GM12892 (cell line): ENCODE measurements around the gene CRAMP1.
"Not testable (repeated sequence)": the region's sequence is repeated elsewhere in the genome, so short reads cannot be mapped to it uniquely, and the experiment has no call there.

Experiments used
- DNase-seq: peaks from one replicate; pipeline ENCODE4 v3.0.0; 2011; ENCODE audit not compliant: insufficient read length
- FAIRE-seq: peaks from 2 replicates; lab custom pipeline; 2011; peaks lifted over from hg19 to GRCh38; lab: Jason Lieb, UNC
- POLR2A ChIP-seq: IDR thresholded peaks from 2 replicates; pipeline ENCODE4 v1.6.1; 2011; ENCODE audit warnings: low read depth, low read length, control low read depth
- POLR2AphosphoS5 ChIP-seq: IDR thresholded peaks from 2 replicates; pipeline ENCODE4 v1.6.1; 2011; ENCODE audit warnings: low read depth, low read length, control low read depth
- TAF1 ChIP-seq: IDR thresholded peaks from 2 replicates; pipeline ENCODE4 v1.6.1; 2011; ENCODE audit warnings: low read depth, mild to moderate bottlenecking, control low read depth, low read length, borderline replicate concordance

The CRAMP1 gene

DNA sequence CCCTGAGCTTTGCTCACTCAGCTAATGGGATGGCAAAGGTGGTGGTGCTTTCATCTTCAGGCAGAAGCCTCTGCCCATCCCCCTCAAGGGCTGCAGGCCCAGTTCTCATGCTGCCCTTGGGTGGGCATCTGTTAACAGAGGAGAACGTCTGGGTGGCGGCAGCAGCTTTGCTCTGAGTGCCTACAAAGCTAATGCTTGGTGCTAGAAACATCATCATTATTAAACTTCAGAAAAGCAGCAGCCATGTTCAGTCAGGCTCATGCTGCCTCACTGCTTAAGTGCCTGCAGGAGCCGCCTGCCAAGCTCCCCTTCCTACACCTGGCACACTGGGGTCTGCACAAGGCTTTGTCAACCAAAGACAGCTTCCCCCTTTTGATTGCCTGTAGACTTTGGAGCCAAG is 88.1 kb downstream of the CRAMP1 start:
- TF ChIP-seq POLR2AphosphoS5, result no peak
- no peak for TF ChIP-seq POLR2A
- TF ChIP-seq TAF1, result no peak
- FAIRE-seq (no peak), DNase-seq (no peak)

DNA sequence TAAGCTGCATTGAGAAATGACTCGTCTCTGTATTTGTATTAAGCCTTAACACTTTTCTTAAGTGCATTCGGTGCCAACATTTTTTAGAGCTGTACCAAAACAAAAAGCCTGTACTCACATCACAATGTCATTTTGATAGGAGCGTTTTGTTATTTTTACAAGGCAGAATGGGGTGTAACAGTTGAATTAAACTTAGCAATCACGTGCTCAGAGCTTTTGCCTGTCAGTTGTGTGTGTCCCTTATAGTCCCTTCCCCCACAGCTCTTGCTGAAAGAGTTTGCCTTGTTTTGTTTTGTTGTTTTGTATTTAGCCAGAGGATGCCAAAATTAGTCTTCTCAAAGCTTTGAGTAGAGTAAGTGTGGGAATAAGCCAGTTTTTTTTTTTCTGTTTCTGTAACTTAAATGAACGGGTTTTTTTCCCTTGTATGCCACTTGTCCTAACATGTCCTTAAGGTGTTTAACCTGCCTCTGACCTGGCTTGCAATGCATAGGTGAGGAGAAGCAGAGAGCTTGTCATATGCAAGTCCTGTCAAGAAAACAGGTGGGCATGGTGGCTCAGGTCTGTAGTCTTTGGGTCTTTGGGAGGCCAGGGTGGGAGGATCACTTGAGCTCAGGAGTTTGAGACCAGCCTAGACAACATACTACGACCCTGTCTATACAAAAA is 89.2 kb downstream of the CRAMP1 start:
- FAIRE-seq, result no peak
- TF ChIP-seq POLR2AphosphoS5, result no peak
- no peak for TF ChIP-seq POLR2A
- TF ChIP-seq TAF1, result no peak
- no peak for DNase-seq

DNA sequence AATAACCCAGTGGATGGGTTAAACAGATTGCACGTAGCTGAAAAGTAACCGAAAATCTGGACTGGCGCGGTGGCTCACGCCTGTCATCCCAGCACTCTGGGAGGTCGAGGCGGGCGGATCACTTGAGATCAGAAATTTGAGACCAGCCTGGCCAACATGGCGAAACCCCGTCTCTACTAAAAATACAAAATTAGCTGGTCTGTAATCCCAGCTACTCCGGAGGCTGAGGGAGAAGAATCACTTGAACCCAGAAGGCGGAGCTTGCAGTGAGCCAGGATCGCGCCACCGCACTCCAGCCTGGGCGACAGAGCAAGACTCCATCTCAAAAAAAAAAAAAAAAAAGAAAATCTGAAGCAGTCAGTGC is 93.1 kb downstream of the CRAMP1 start:
- not testable (repeated sequence) for FAIRE-seq, DNase-seq

DNA sequence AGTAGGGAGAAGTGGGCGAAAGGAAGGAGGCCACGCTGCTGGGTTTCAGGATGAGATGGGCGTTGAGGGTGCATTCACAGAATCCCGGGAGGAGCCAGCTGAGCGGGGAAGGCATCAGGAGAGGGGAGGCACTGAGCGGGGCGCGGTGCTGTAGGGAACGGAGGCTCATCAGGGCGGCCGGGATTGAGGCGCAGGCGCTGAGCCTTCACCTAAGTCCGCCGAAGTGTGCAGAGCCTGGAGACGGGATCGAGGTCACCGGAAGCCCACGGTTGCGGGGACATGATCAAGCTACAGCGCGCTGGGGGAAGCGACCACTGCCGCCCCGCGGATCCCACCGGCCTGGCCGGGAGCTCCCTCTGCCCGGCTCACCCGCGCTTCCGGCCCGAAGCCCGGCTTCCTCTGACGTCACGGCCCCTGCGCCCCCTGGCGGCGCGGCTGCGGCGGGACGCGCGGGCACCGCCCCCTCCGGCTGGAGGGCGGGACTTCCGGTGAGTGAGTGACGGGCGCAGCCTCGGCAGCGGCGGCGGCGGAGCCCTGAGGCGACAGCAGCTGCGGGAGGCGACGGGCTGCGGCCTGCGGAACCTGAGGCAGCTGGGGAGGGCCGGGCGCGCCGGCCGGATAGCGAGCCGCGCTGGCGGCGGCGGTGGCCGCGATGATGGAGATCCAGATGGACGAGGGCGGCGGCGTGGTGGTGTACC is 93.7 kb downstream of the CRAMP1 start, which contains the start of gene MAPK8IP3:
MAPK8IP3 (plus strand) TSS at position 508 of the 698 bp plus-strand sequence; CDS start at position 653, 145 bp downstream.
- FAIRE-seq (peak; percentile 96), DNase-seq (peak; percentile 95)
- peak; percentile 90 for TF ChIP-seq POLR2AphosphoS5
- TF ChIP-seq TAF1, result peak; percentile 77
- peak; percentile 95 for TF ChIP-seq POLR2A

DNA sequence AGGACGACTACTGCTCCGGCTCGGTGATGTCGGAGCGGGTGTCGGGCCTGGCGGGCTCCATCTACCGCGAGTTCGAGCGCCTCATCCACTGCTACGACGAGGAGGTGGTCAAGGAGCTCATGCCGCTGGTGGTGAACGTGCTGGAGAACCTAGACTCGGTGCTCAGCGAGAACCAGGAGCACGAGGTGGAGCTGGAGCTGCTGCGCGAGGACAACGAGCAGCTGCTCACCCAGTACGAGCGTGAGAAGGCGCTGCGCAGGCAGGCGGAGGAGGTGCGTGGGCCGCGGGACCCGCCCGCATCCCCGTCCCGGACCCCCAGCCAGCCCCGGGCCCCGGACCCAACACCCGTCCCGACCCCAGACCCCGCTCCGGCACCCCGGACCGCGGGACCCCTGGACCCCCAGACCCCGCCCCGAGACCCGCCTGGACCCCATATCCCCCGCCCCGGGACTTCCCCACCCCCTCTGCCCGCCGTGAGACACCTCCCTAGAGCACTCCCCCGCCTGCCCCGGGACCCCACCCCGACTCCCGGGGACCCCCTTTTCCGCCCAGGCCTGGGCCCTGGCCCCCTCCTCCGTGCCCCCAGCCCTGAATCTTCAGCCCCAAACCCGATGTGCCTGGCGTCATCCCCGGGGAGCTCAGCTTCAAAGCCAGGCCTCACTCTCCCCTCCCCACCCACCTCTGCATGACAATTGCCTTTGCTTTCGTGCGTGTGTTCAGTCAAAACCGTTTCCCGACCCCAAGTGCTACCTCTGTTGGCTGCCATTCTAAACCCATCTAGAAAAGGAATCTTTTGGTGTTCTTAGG is 94.4 kb downstream of the CRAMP1 start:
- FAIRE-seq (peak; percentile 90), DNase-seq (peak; percentile 66)
- TF ChIP-seq POLR2A (no peak), TAF1 (no peak), POLR2AphosphoS5 (no peak)

DNA sequence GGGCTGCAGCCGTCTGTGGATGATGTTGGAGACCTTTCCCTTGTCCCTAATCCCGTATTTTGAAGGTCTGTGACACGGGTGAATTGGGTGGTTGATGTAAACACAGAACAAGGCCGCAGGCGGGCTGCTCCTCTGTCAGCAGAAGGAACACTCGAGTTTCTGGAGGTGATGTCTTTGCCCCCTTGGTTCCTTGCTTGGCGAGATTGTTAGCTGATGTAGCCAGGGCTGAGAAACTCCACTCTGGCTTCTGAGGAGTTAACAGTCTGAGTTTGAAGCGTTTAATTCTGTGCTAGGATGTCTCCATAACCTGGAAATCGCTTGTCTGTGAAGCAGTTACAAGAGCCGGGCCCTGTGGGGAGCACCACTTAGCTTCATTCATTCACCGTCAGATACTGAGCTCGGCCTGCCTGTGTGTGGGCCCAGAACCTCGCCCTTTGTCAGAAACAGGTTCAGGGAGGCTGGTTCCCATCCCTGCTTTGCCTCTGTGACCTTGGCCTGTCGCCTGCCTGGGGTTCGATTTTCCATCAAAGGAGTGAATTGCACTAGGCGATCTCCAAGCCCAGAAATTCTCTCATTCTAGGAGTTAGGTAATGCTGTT is 95.1 kb downstream of the CRAMP1 start:
- DNase-seq (no peak), FAIRE-seq (no peak)
- TF ChIP-seq TAF1, result no peak
- TF ChIP-seq POLR2AphosphoS5, result no peak
- no peak for TF ChIP-seq POLR2A

DNA sequence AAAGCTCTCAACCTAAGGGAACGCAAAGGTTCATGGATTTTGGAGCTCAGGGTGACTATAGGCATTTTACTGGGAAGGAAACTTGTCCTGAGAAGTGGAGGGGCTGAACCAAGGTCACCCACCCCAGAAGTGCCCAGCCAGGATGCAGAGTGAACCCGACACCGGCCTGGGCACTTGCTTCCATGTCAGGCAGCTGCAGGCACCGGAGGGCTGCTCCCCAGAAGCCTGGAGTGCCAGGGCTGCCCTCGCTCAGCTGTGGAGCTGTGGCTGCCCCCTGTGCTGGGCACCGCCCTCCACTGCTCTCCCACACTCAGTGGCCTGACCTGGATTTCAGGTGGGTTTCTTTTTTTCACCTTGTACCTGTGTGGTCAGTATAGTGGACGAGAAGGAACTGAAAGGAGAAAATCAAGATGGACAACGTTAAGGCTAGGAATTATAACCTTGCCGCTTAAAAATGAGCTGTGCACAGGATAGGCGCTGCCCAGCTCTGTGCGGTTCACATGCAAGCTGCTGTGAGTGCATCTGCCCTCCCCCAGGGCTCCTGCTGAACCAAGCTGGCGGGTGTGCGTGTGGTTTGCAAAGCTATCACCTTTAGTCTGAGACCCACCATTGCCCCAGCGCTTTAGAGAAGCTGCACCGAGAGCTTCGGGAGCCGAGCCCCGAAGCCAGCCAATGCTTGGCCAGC is 96.1 kb downstream of the CRAMP1 start:
- no peak for FAIRE-seq
- TF ChIP-seq POLR2A (no peak), POLR2AphosphoS5 (no peak), TAF1 (no peak)
- no peak for DNase-seq

DNA sequence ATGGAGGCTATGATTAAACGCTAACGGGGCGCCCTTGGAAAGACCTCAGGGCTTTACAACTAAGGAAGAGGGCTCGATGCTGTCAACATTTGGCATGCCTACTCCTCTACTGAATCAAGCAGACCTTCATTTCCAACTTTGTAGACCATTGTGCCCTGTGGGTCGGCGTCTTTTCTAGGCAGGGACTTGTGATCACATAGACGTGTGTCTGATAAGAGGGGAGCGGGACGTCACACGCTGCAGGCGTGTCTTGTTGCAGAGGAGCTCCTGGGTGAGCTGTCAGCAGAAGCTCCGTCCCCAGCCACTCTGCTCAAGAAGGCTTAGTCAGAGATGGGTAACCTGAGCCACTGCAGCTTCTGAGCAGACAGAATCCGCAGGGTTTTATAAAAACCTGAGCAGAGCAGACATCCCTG is 96.6 kb downstream of the CRAMP1 start:
- DNase-seq (no peak), FAIRE-seq (no peak)

DNA sequence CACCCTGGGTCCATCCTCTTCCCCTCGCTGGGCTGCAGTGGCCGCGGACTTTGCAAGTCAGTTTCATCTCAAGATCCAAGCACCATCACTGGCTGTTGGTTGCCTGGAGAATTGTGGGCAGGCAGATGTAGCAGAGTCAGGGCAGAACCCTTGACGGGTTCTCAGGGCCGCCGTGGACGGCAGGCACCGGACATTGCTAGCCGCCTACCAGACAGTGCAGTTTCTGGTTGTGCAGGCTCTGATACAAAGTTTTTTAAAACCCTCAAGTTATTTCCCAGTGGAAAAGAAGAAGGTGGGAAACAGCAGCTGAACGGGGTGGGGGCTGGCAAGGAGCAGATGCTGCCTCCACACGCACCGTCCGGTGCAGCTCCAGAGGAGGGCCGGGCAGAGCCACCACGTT is 97.2 kb downstream of the CRAMP1 start:
- FAIRE-seq (no peak), DNase-seq (no peak)
- no peak for TF ChIP-seq POLR2A
- no peak for TF ChIP-seq POLR2AphosphoS5
- TF ChIP-seq TAF1, result no peak

More for the DNA sequence above, 96.6 kb downstream of the CRAMP1 start:
- TF ChIP-seq POLR2AphosphoS5, result no peak
- TF ChIP-seq TAF1, result no peak
- no peak for TF ChIP-seq POLR2A

DNA sequence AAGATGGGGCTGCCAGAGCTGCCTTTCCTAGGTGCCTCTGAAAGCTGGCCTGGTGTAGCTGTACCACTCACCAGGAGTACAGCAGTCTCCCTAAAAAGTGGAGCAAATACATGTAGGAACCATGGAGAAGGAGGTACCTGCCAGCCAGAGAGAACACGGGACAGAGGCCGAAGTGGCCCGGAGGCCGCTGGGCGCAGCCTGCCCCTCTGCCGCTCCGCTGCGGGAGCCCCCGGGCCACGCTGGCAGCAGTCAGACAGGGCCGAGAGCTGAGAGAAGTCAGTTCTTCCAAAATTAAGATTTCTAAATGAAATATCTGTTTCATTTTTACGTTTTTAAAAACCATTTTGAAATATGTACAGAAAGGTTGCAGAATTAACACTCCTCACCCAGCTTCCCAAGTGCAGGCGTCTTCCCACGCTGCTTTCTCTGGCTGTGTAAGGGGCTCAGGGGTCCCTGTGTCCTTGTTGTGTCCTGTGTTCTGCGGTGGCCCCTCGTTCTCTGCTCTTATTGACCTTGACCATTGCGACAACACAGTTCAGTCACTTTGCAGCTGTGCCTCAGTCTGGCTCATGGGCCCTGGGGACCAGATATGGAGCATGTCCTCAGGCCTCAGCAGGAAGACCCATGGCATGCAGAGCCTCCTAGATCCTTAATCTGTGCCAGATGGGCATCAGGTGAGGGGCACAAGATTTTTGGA is 98.8 kb downstream of the CRAMP1 start:
- DNase-seq (no peak), FAIRE-seq (peak; percentile 24)
- TF ChIP-seq POLR2A (no peak), POLR2AphosphoS5 (no peak), TAF1 (no peak)

DNA sequence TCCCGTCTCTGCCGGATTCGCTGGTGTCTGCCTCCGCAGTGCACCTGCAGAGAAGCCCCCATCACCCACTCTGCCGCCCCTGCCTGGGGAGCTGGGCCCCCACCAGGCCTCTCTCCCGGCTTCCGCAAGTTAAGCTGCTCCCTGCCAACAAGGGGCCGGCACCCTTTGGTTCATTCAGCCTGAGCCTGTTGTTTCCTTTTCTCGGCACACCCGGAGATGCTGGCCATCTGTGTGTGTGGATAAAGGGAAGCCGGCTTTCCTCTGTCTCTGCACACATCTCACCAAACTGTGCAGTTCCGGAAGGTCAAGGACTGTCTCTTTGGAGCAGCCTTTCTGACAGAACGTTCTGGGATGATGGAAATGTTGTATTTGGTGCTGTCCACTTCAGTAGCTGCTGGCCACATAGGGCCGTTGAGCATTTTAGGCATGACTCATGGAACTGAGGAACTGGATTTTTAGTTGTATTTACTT is 100.7 kb downstream of the CRAMP1 start:
- FAIRE-seq (peak; percentile 46), DNase-seq (no peak)
- no peak for TF ChIP-seq TAF1
- no peak for TF ChIP-seq POLR2A
- no peak for TF ChIP-seq POLR2AphosphoS5
